GM18526 (cell line): ENCODE measurements around the gene ATP2A3.

Experiments used
- POLR2A ChIP-seq: IDR thresholded peaks from 3 replicates; pipeline ENCODE4 v1.6.1; 2011; ENCODE audit not compliant: insufficient read length; ENCODE audit errors: extremely low read depth

The ATP2A3 gene

GRCh38 chr17:3905017-3905520 lies 59.2 kb downstream of the ATP2A3 start:
- no peak for TF ChIP-seq POLR2A

- TF ChIP-seq POLR2A: no peak
Observed at GRCh38 chr17:3904501-3904900, 59.7 kb downstream of the ATP2A3 start.

- TF ChIP-seq POLR2A: no peak
Observed at GRCh38 chr17:3903881-3904290, 60.4 kb downstream of the ATP2A3 start.

GRCh38 chr17:3903051-3903825 lies 61.0 kb downstream of the ATP2A3 start:
- TF ChIP-seq POLR2A: no peak

GRCh38 chr17:3900646-3901045 lies 63.6 kb downstream of the ATP2A3 start:
- no peak for TF ChIP-seq POLR2A

- TF ChIP-seq POLR2A: no peak
Observed at GRCh38 chr17:3897731-3898130, 66.5 kb downstream of the ATP2A3 start.

- no peak for TF ChIP-seq POLR2A
Observed at GRCh38 chr17:3896968-3897235, 67.3 kb downstream of the ATP2A3 start.

GRCh38 chr17:3896108-3896967 lies 67.9 kb downstream of the ATP2A3 start:
- no peak for TF ChIP-seq POLR2A

- no peak for TF ChIP-seq POLR2A
Observed at GRCh38 chr17:3895354-3895753, 68.9 kb downstream of the ATP2A3 start.

GRCh38 chr17:3894911-3895343 lies 69.3 kb downstream of the ATP2A3 start:
- no peak for TF ChIP-seq POLR2A

- TF ChIP-seq POLR2A: no peak
Observed at GRCh38 chr17:3894188-3894587, 70.0 kb downstream of the ATP2A3 start.

- TF ChIP-seq POLR2A: no peak
Observed at GRCh38 chr17:3893720-3894116, 70.5 kb downstream of the ATP2A3 start.

GRCh38 chr17:3893003-3893719 lies 71.1 kb downstream of the ATP2A3 start, which contains the start of gene CAMKK1:
TSS of gene CAMKK1 (minus strand) at chr17:3893053. CDS start at chr17:3885687, 7,366 bp downstream.
- peak; percentile 36 for TF ChIP-seq POLR2A

GRCh38 chr17:3892095-3892998 lies 71.9 kb downstream of the ATP2A3 start:
- no peak for TF ChIP-seq POLR2A

GRCh38 chr17:3891626-3892094 lies 72.6 kb downstream of the ATP2A3 start:
- TF ChIP-seq POLR2A: no peak

GRCh38 chr17:3890878-3891219 lies 73.4 kb downstream of the ATP2A3 start:
- no peak for TF ChIP-seq POLR2A
